HG03520 (cell line): ENCODE results near the gene IGSF22.
"Not testable (repeated sequence)": the region's sequence is repeated elsewhere in the genome, so short reads cannot be mapped to it uniquely, and the experiment has no call there.

Source experiments
- ATAC-seq: cut with Tn5 transposase; IDR thresholded peaks from one replicate; pipeline ENCODE4 v1.9.1; 2021; ENCODE audit warnings: mild to moderate bottlenecking, moderate library complexity; ENCODE audit not compliant: unreplicated experiment

IGSF22 gene

DNA sequence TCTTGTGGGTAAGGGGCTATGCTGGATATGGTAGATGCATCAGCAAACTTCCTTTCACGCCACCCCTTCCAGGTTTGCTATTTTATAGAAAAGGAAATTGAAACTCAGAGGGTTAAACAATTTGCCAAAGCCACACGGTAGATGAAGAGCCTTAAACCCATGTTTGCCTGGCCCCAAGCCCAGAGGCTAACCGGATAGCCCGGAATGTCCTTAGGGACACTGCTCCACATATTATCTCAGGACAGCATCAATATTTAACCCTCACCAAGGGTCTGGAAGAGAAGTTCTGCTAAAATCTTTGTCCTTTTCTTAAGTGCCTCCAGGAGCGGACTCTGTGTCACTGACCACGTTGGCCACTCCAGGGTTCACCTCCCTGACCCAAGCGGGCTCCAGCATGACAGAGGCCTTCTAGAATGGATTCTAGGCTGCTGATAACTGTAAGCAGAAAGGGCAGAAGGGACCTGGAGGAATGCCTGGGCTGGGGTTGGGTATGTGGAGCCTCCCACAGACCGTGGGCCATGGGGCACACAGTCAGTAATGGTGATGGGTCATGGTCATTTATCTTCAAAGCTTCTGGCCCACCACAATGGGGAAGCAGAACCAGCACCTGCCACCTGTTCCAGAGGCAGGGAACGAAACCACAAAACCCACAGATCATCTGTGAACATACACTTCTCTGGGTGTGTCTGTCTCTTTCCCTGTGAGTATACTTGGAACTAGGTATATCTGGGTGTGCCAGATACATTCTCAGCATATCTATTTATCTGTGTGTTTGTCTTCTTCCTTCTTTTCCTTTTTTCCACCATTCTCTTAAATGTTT lies 32.8 kb downstream of the IGSF22 start:
- no peak for ATAC-seq

DNA sequence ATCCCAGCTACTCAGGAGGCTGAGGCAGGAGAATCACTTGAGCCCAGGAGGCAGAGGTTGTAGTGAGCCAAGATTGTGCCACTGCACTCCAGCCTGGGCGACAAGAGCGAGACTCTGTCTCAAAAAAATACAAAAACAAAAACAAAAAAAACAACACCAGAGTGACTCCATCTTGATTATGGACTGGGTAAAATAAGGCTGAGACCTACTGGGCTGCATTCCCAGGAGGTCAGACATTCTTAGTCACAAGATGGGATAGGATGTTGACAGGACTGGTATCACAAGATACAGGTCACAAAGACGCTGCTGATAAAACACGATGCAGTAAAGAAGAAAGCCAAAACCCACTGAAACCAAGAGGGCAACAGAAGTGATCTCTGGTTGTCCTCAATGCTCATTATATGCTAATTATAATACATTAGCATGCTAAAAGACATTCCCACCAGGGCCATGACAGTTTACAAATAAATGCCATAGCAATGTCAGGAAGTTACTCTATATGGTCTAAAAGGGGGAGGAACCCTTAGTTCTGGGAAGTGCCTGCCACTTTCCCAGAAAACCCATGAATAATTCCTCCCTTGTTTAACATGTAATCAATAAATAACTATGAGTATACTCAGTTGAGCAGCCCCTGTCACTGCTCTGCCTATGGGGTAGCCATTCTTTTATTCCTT lies 34.4 kb downstream of the IGSF22 start:
- not testable (repeated sequence) for ATAC-seq

DNA sequence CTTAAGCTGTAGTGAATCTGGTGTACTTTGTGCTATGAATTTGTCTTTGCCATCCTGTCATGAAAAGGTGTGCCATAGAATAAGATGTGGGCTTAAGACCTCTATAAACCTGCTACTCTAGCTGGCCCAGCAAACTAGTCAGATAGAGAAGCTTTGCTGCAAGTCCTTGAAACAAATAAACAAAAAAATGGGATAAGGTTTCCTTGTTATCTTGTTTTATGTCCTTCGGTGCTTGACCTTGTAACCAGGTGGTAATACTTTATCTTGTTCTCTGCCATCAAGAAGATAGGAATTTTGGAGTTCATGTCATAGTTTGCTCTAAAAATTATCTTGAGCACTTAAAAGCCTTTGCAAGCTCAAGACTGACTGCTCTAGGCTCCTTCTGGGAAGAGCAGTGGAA lies 41.7 kb downstream of the IGSF22 start:
- ATAC-seq: no peak

DNA sequence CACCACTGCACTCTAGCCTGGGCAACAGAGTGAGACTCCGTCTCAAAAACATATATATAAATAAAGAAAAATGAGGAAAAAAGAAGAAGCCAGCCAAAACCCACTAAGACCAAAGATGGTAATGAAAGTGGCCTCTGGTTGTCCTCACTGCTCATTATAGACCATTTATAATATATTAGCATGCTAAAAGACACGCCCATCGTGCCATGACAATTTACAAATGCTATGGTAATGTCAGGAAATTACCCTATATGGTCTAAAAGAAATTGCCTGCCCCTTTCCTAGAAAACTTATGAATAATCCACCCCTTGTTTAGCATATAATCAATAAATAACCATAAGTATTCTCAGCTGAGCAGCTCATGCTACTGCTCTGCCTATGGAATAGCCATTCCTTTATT lies 43.5 kb downstream of the IGSF22 start:
- ATAC-seq: no peak

DNA sequence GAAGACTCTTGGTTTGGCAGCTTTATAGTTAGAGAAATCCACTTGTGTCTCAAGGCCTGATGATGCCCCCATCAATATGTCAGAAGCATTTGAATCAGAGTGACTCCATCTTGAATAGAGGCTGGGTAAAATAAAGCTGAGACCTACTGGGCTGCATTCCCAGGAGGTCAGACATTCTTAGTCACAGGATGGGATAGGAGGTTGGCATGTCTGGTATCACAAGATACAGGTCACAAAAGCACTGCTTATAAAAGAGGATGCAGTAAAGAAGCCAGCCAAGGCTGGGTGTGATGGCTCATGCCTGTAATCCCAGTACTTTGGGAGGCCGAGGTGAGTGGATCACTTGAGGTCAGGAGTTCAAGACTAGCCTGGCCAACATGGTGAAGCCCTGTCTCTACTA lies 44.0 kb downstream of the IGSF22 start:
- ATAC-seq: not testable (repeated sequence)

DNA sequence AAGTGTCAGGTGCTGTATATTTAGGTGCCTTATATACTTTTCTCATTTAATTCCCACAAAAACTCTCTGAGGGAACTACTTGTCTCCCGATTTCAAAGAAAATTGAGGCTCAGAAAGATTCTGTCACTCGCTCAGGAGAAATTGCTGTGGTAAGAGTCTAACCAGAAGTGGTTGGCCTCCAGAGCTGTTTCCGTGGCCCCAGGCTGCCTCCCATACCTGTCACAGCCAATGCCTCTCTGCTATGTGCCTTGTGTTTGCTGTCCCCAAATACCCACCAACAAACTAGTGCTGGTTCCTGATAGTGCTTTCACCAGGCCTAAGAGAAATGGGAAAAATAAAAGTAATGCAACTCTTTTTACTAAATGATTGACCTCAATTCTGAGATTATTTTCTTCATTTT lies 48.4 kb downstream of the IGSF22 start:
- ATAC-seq: no peak

DNA sequence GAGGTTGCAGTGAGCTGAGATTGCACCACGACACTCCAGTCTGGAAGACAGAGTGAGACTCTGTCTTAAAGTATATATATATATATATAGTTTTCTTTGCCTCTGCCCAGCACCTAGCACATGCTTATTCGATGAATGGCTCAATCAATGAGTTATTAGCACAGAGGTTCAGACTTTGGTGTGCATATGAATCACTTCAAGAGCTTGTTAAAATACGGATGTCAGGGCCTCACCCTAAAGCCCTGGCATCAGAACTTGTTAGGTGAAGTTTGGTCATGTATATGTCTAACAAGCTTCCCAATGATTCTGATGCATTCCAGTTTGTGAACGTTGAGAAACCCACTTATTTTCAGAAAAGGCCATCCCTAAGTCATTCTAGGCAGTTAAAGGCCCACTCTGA lies 49.2 kb downstream of the IGSF22 start:
- no peak for ATAC-seq

DNA sequence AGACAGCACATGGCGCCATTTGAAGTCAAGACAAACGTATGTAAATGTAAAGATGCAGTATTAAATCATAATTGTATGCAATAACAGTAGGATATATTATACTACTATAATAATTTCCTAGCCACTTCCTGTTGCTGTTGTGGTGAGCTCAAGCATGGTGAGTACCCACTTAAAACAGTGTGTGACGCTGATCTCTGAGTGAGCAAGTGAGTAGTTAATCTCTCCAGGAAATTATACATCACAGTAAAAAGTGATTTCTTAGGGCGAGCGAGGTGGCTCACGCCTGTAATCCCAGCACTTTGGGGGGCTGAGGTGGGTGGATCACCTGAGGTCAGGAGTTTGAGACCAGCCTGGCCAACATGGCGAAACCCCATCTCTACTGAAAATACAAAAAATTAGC lies 53.8 kb downstream of the IGSF22 start:
- not testable (repeated sequence) for ATAC-seq

DNA sequence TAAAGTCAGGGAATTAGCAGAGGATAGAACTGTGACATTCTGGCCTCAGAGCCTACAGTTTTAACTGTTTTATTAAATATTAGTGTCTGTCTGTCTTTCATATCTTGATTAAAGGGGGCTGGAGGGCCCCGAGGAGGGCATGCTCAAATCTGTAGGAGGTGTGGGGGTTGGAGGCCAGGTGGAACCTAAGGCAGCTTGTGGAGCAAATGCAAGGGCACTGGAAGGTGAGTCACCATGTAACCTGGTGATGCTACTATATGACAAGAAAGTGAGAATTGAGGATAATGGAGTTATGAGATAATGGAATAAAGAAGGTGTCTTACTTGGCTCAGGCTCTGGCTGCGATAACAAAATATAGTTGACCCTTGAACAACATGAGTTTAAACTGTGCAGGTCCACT lies 54.7 kb downstream of the IGSF22 start:
- no peak for ATAC-seq

DNA sequence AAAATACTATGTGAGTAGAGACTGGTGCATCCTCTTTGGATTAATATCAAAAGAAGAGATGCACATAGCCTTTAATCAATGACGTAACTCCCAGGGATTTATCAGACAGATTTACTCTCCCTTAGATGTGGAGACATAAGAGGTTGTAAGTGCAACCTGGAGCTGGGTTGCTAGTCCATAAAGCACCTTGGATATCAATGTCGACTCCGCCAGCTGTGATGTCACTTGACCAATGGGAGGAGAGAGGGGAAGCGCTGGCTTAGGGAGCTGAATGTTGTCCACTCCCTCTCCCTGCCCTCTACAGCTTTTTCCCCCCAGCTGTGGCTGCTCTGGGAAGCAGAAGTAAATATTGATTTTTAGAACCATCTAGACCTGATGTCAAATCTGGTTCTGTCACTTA lies 56.3 kb downstream of the IGSF22 start:
- ATAC-seq: no peak

DNA sequence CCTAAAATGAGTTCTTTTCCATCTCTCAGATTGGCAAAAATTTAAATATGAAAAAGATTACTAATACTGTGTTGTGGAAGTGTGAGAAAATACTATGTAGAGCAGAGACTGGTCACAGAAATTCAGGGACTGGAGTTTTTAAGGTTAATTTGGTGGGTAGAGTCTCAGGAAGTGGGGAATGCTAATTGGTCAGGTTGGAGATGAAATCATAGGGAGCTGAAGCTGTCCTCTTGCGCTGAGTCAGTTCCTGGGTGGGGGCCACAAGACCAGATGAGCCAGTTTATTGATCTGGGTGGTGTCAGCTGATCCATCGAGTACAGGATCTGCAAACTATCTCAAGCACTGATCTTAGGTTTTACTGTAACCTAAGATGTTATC lies 56.8 kb downstream of the IGSF22 start:
- no peak for ATAC-seq

DNA sequence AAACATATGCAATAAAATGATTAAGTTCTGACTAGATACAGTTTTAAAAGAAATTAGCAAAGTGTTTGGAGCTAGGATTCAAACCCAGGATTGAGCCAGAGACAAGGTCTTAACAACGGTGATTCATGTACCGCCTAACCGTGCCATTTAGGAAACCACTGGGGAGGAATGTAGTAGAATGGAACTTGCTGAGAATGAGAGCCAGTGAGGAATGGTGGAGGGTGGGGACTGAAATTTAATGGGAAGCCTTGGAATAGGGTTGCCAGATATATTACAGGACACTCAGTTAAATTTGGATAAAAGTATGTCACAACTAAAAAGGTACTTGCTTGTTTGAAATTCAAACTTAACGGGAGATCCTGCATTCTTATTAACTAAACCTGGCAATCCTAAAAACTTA lies 57.9 kb downstream of the IGSF22 start:
- no peak for ATAC-seq

DNA sequence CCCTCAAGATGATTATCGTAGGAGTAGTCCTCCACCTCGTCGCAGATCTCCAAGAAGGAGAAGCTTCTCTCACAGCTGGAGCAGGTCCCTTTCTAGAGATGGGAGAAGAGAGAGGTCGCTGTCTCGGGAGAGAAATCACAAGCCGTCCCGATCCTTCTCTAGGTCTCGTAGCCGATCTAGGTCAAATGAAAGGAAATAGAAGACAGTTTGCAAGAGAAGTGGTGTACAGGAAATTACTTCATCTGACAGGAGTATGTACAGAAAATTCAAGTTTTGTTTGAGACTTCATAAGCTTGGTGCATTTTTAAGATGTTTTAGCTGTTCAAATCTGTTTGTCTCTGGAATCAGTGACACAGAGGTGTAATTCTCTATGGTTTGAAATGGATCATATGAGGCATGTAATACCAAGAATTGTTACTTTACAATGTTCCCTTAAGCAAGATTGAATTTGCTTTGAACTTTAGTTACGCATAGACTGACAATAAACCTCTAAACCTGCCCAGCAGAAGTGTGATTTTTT lies 60.6 kb downstream of the IGSF22 start:
- not testable (repeated sequence) for ATAC-seq

DNA sequence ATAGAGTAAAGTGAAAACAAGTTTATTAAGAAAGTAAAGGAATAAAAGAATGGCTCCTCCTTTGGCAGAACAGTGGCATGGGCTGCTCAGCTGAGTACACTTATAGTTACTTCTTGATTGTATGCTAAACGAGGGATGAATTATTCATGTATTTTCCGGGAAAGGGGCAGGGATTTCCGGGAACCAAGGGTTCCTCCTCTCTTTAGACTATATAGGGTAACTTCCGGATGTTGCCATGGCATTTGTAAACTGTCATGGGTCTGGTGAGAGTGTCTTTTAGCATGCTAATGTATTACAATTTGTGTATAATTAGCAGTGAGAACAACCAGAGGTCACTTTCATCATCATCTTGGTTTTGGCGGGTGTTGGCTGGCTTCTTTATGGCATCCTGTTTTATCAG lies 68.3 kb downstream of the IGSF22 start:
- ATAC-seq: no peak
